Lung (tissue), 12 donors: ENCODE data around the gene COPB2. TPM values are rescaled to one million over a fixed set of nuclear protein-coding genes. Genes with fewer than 3 reads are reported as not detected.

Experiments
- ATAC-seq: fragments of 200-7000 bp; cut with Tn5 transposase; one replicate; pipeline ENCODE4 v1.9.1; 2020; ENCODE audit warnings: moderate number of reproducible peaks; ENCODE audit not compliant: insufficient read depth, low FRiP score
- DNase-seq, 3 donors: peaks; one replicate each; pipeline ENCODE4 v3.0.0-alpha.2; 2013 to 2017
- H3K27ac ChIP-seq, 2 donors: one replicate each; pipeline ENCODE4 v1.5.1; 2013; ENCODE audit warnings: mild to moderate bottlenecking in 2 of 2, moderate library complexity in 2 of 2, control low read depth in 1 of 2, inconsistent platforms in 1 of 2, low read depth in 1 of 2, low read length in 1 of 2
- H3K27me3 ChIP-seq, 3 donors: one replicate each; pipeline ENCODE4 v1.5.1; 2013; ENCODE audit warnings: low read length in 2 of 3; ENCODE audit not compliant: control insufficient read depth in 3 of 3, insufficient read depth in 3 of 3
- H3K36me3 ChIP-seq, 4 donors: one replicate each; pipeline ENCODE4 v1.5.1; 2013; ENCODE audit warnings: low read length in 4 of 4, mild to moderate bottlenecking in 1 of 4, moderate library complexity in 1 of 4; ENCODE audit not compliant: control insufficient read depth in 4 of 4, insufficient read depth in 4 of 4
- H3K4me1 ChIP-seq, 5 donors: one replicate each; pipeline ENCODE4 v1.5.1; 2013; ENCODE audit warnings: low read length in 5 of 5, mild to moderate bottlenecking in 2 of 5, moderate library complexity in 1 of 5; ENCODE audit not compliant: control insufficient read depth in 5 of 5, insufficient read depth in 5 of 5
- H3K4me3 ChIP-seq: one replicate; pipeline ENCODE4 v1.5.1; 2013; ENCODE audit warnings: mild to moderate bottlenecking, control low read depth, moderate library complexity
- H3K9ac ChIP-seq, 2 donors: one replicate each; pipeline ENCODE4 v1.5.1; 2013; ENCODE audit warnings: low read length in 2 of 2, control low read depth in 1 of 2; ENCODE audit not compliant: insufficient read depth in 1 of 2
- H3K9me3 ChIP-seq, 4 donors: one replicate each; pipeline ENCODE4 v1.5.1; 2013; ENCODE audit warnings: low read length in 3 of 4, mild to moderate bottlenecking in 1 of 4, moderate library complexity in 1 of 4; ENCODE audit not compliant: control insufficient read depth in 4 of 4, insufficient read depth in 3 of 4
- CTCF ChIP-seq: IDR thresholded peaks from 2 replicates; pipeline ENCODE4 v1.5.1; 2012; ENCODE audit warnings: mild to moderate bottlenecking; ENCODE audit errors: control extremely low read depth, extremely low read depth
- WGBS, 2 donors: extraction: QIAGEN DNeasy Blood & Tissue Kit; methylation state at CpG; one replicate each; pipeline ENCODE4 v1.1.7; 2013; 5-methylcytosine and 5-hydroxymethylcytosine counted together
- polyA plus RNA-seq, 2 donors: library from polyadenylated mRNA; stranded (reverse); fragments of 200-250 nt; gene quantifications; one replicate each; pipeline ENCODE4 v1.2.1, GENCODE V29; 2013
- total RNA-seq, 2 donors: library from RNA; depleted of rRNA in 1 of 2; stranded (reverse); fragments of >200 nt in 1 of 2; gene quantifications; one replicate each; pipeline ENCODE4 v1.2.1, GENCODE V29; 2014 to 2021
- donor health status: control.
- donor health status: control.
- donor health status: Bipolar disorder and iron deficiency.
- donor health status: healthy.
- donor health status: DM: yes; HTN: yes; CAD: no.

The COPB2 gene
- total and polyA plus RNA-seq, 4 donors: 36.9 to 136 (median 103) TPM

GRCh38 chr3:139355476-139355875 is 34.0 kb downstream of the COPB2 start:
- Histone ChIP-seq H3K36me3 (peaks cover 37 to 61% (median 54%) of the 10 kb centered on the region in 4 donors), H3K9me3 (no peaks in the 10 kb centered on the region), H3K4me3 (no peak overlapping the region), H3K27ac (no peak overlapping the region), H3K27me3 (no peaks in the 10 kb centered on the region), H3K9ac (no peak overlapping the region), H3K4me1 (peaks cover 0 to 2% (median 0%) of the 10 kb centered on the region in 5 donors)
- peak in 1 of 3 donors; percentile 9 for DNase-seq
- WGBS, 2 donors: 71 to 85% methylated on average over 4 of the region's 4 CpGs
- no peak for ATAC-seq
- TF ChIP-seq CTCF: no peak

GRCh38 chr3:139354661-139355060 is 34.8 kb downstream of the COPB2 start:
- Histone ChIP-seq H3K36me3 (peaks cover 35 to 68% (median 54%) of the 10 kb centered on the region in 4 donors), H3K27me3 (no peaks in the 10 kb centered on the region), H3K9me3 (no peaks in the 10 kb centered on the region), H3K9ac (no peak overlapping the region), H3K4me3 (no peak overlapping the region), H3K27ac (no peak overlapping the region), H3K4me1 (peaks cover 0 to 2% (median 0%) of the 10 kb centered on the region in 5 donors)
- TF ChIP-seq CTCF: no peak
- ATAC-seq (no peak), DNase-seq (no peak)
- 93 to 98% methylated on average over 4 of the region's 4 CpGs for WGBS, 2 donors

- Histone ChIP-seq H3K27me3 (no peaks in the 10 kb centered on the region), H3K36me3 (peaks cover 34 to 65% (median 51%) of the 10 kb centered on the region in 4 donors), H3K9ac (no peak overlapping the region), H3K27ac (no peak overlapping the region), H3K9me3 (no peaks in the 10 kb centered on the region), H3K4me1 (no peaks in the 10 kb centered on the region), H3K4me3 (no peak overlapping the region)
- ATAC-seq (no peak), DNase-seq (peak in 2 of 3 donors; percentile 37 to 61)
- 87 to 89% methylated on average over 3 of the region's 3 CpGs for WGBS, 2 donors
- no peak for TF ChIP-seq CTCF
Observed at GRCh38 chr3:139353920-139354556, 35.4 kb downstream of the COPB2 start.
